Upper lobe of right lung (tissue), 1 donor: ENCODE data around the gene THEMIS2. TPM values are rescaled to one million over a fixed set of nuclear protein-coding genes. Genes with fewer than 3 reads are reported as not detected.
"Not testable (repeated sequence)": the region's sequence is repeated elsewhere in the genome, so short reads cannot be mapped to it uniquely, and the experiment has no call there.

ENCODE experiments used
- ATAC-seq: fragments of 200-7000 bp; cut with Tn5 transposase; one replicate; pipeline ENCODE4 v1.9.1; 2020; ENCODE audit warnings: mild to moderate bottlenecking, moderate library complexity
- DNase-seq: peaks from one replicate; pipeline ENCODE4 v3.0.0-alpha.2; 2020
- H3K27ac ChIP-seq: fragments of 200-600 bp; one replicate; pipeline ENCODE4 v1.8.0; 2022
- H3K27me3 ChIP-seq: fragments of 200-600 bp; one replicate; pipeline ENCODE4 v1.8.0; 2022; ENCODE audit warnings: mild to moderate bottlenecking
- H3K36me3 ChIP-seq: fragments of 200-600 bp; one replicate; pipeline ENCODE4 v1.8.0; 2022
- H3K4me1 ChIP-seq: fragments of 200-600 bp; one replicate; pipeline ENCODE4 v1.8.0; 2022
- H3K4me3 ChIP-seq: fragments of 200-600 bp; one replicate; pipeline ENCODE4 v1.8.0; 2022; ENCODE audit warnings: mild to moderate bottlenecking
- H3K9me3 ChIP-seq: fragments of 200-600 bp; one replicate; pipeline ENCODE4 v1.8.0; 2022
- CTCF ChIP-seq: fragments of 200-600 bp; IDR thresholded peaks from one replicate; pipeline ENCODE4 v1.8.0; 2022; ENCODE audit warnings: antibody characterized with exemption
- intact Hi-C: fragments of 100-400 bp; cut with DNase I; formaldehyde crosslinking; loops from one replicate; pipeline ENCODE4 v1.11.0; 2022
- total RNA-seq: library from RNA; stranded (reverse); fragmentation: NEBNext Ultra II Directional; extraction: Animal tissue kit (Norgen Biotek cat#: 25700); gene quantifications from one replicate; pipeline ENCODE4 v1.2.1, GENCODE V29; 2021
- donor health status: DM: no; HTN: yes; CAD: no; lungs with severe emphysema.

The THEMIS2 gene
- total RNA-seq, 1 donor from 2014 or later: 89.6 TPM

GRCh38 chr1:27864264-27864895, 8.0 kb upstream of the THEMIS2 start:
- TF ChIP-seq CTCF: no peak
- H3K36me3 ChIP-seq: no peaks in the 10 kb centered on the region
- H3K4me1 ChIP-seq: peaks cover 15% of the 10 kb centered on the region
- H3K4me3 ChIP-seq: no peak overlapping the region
- peak overlapping the region; percentile 86 for H3K27ac ChIP-seq
- H3K9me3 ChIP-seq: no peaks in the 10 kb centered on the region
- ATAC-seq (peak; percentile 75), DNase-seq (no peak)
- H3K27me3 ChIP-seq: no peaks in the 10 kb centered on the region
- intact Hi-C loops: loop anchor here (10.0 kb wide), 1 partner anchor 110 kb away; no protein-coding TSS in a partner anchor

GRCh38 chr1:27865821-27866220, 6.5 kb upstream of the THEMIS2 start:
- ATAC-seq (no peak), DNase-seq (no peak)
- no peak for TF ChIP-seq CTCF
- intact Hi-C loops: loop anchor here (10.0 kb wide), 1 partner anchor 109 kb away; no protein-coding TSS in a partner anchor
- no peaks in the 10 kb centered on the region for H3K36me3 ChIP-seq
- H3K27ac ChIP-seq: peak overlapping the region; percentile 8
- H3K27me3 ChIP-seq: no peaks in the 10 kb centered on the region
- no peak overlapping the region for H3K4me3 ChIP-seq
- H3K4me1 ChIP-seq: peaks cover 21% of the 10 kb centered on the region
- H3K9me3 ChIP-seq: no peaks in the 10 kb centered on the region

GRCh38 chr1:27868556-27868931, 3.8 kb upstream of the THEMIS2 start:
- no peaks in the 10 kb centered on the region for H3K27me3 ChIP-seq
- DNase-seq (no peak), ATAC-seq (no peak)
- peaks cover 27% of the 10 kb centered on the region for H3K4me1 ChIP-seq
- intact Hi-C loops: loop anchor here (10.0 kb wide), 1 partner anchor 106 kb away; no protein-coding TSS in a partner anchor
- H3K4me3 ChIP-seq: no peak overlapping the region
- peak overlapping the region; percentile 38 for H3K27ac ChIP-seq
- no peak for TF ChIP-seq CTCF
- no peaks in the 10 kb centered on the region for H3K9me3 ChIP-seq
- no peaks in the 10 kb centered on the region for H3K36me3 ChIP-seq

- ATAC-seq: peak; percentile 20
Measured at GRCh38 chr1:27868932-27869718, 3.2 kb upstream of the THEMIS2 start.

GRCh38 chr1:27869719-27870085, 2.6 kb upstream of the THEMIS2 start:
- DNase-seq: no peak
- Histone ChIP-seq H3K4me1 (peaks cover 27% of the 10 kb centered on the region), H3K36me3 (no peaks in the 10 kb centered on the region), H3K4me3 (no peak overlapping the region), H3K27me3 (no peaks in the 10 kb centered on the region), H3K27ac (peak overlapping the region; percentile 38), H3K9me3 (no peaks in the 10 kb centered on the region)
- intact Hi-C loops: loop anchor here (10.0 kb wide), 1 partner anchor 105 kb away; no protein-coding TSS in a partner anchor
- ATAC-seq: no peak
- no peak for TF ChIP-seq CTCF

More at GRCh38 chr1:27868932-27869718, 3.2 kb upstream of the THEMIS2 start:
- Histone ChIP-seq H3K27me3 (no peaks in the 10 kb centered on the region), H3K9me3 (no peaks in the 10 kb centered on the region), H3K27ac (peak overlapping the region; percentile 38), H3K4me3 (no peak overlapping the region), H3K36me3 (no peaks in the 10 kb centered on the region), H3K4me1 (peaks cover 27% of the 10 kb centered on the region)
- no peak for TF ChIP-seq CTCF
- intact Hi-C loops: loop anchor here (10.0 kb wide), 1 partner anchor 106 kb away; no protein-coding TSS in a partner anchor
- DNase-seq: peak; percentile 69

- intact Hi-C loops, H3K36me3 ChIP-seq, H3K27ac ChIP-seq, DNase-seq, H3K27me3 ChIP-seq, H3K9me3 ChIP-seq, ATAC-seq, H3K4me3 ChIP-seq: not testable (repeated sequence)
- peaks cover 24% of the 10 kb centered on the region for H3K4me1 ChIP-seq
Measured at GRCh38 chr1:27871076-27871475, 1.3 kb upstream of the THEMIS2 start.
